B cell (primary cell): ENCODE measurements around the gene MOK. TPM values are rescaled to one million over a fixed set of nuclear protein-coding genes. Genes with fewer than 3 reads are reported as not detected.

Experiments used
- ATAC-seq: fragments of 200-7000 bp; cut with Tn5 transposase; one replicate; pipeline ENCODE4 v1.10.0; 2021; ENCODE audit warnings: low read depth, mild to moderate bottlenecking, moderate number of reproducible peaks, moderate library complexity
- CTCF ChIA-PET: fragments of 350-600 bp; sonication (Branson Sonifier 250); formaldehyde crosslinking; loops from one replicate; lab custom pipeline; 2021; ENCODE audit warnings: antibody characterized with exemption, inconsistent platforms; lab: Charles Lee
- POLR2A ChIA-PET: fragments of 350-600 bp; sonication (Branson Sonifier 250); formaldehyde crosslinking; loops from one replicate; lab custom pipeline; 2021; ENCODE audit warnings: antibody characterized with exemption; lab: Charles Lee
- DNase-seq: peaks from one replicate; pipeline ENCODE4 v3.0.0; 2013
- H2AFZ ChIP-seq: 2 replicates; pipeline ENCODE4 v1.6.1; 2012; ENCODE audit warnings: mild to moderate bottlenecking, low read depth, low read length; ENCODE audit not compliant: insufficient read depth, poor library complexity, severe bottlenecking
- H3K27ac ChIP-seq, 2 donors: 1 replicate in 1 of 2; 2 replicates in 1 of 2; pipeline ENCODE4 v1.5.1; 2012 to 2013; ENCODE audit warnings: low read length in 2 of 2, mild to moderate bottlenecking in 2 of 2, moderate library complexity in 1 of 2
- H3K27me3 ChIP-seq, 4 experiments: fragments of 200-600 bp in 1 of 4; sonication (generic) in 1 of 4; replicated peaks in 1 of 4; 1 replicate in 2 of 4; 2 replicates in 2 of 4; pipeline versions ENCODE4 v1.6.1 to v1.7.0; 2013 to 2016; ENCODE audit warnings: low read length in 3 of 4, mild to moderate bottlenecking in 2 of 4, mixed read lengths in 1 of 4, moderate library complexity in 1 of 4; ENCODE audit not compliant: insufficient read depth in 4 of 4, control insufficient read depth in 3 of 4; ENCODE audit errors: control extremely low read depth in 1 of 4
- H3K36me3 ChIP-seq, 2 experiments: replicated peaks in 1 of 2; 1 replicate in 1 of 2; 2 replicates in 1 of 2; pipeline versions ENCODE4 v1.6.1 to v1.7.1; 2013; ENCODE audit warnings: low read length in 1 of 2; ENCODE audit not compliant: insufficient read depth in 2 of 2, control insufficient read depth in 1 of 2; ENCODE audit errors: control extremely low read depth in 1 of 2, extremely low read depth in 1 of 2
- H3K4me1 ChIP-seq, 2 donors: fragments of 200-600 bp in 1 of 2; sonication (generic) in 1 of 2; 1 replicate in 1 of 2; 2 replicates in 1 of 2; pipeline versions ENCODE4 v1.5.1 to v1.6.1; 2013 to 2017; ENCODE audit warnings: low read length in 2 of 2; ENCODE audit not compliant: control insufficient read depth in 2 of 2, insufficient read depth in 2 of 2
- H3K4me2 ChIP-seq: replicated peaks from 2 replicates; pipeline ENCODE3; 2012; ENCODE audit warnings: mild to moderate bottlenecking, low read depth, low read length; ENCODE audit not compliant: poor library complexity, severe bottlenecking
- H3K4me3 ChIP-seq, 5 experiments: fragments of 200-600 bp in 1 of 5; sonication (generic) in 1 of 5; 1 replicate in 3 of 5; 2 replicates in 2 of 5; pipeline versions ENCODE4 v1.5.1 to v1.7.0; 2011 to 2016; ENCODE audit warnings: low read length in 4 of 5, mild to moderate bottlenecking in 4 of 5, low read depth in 2 of 5, control low read depth in 1 of 5, moderate library complexity in 1 of 5; ENCODE audit not compliant: insufficient read depth in 1 of 5; ENCODE audit errors: control extremely low read depth in 1 of 5, extremely low read depth in 1 of 5
- H3K79me2 ChIP-seq: fragments of 200-600 bp; sonication (generic); one replicate; pipeline ENCODE4 v1.6.0; 2016; ENCODE audit warnings: low read length; ENCODE audit not compliant: control insufficient read depth, insufficient read depth
- H3K9ac ChIP-seq: fragments of 200-600 bp; sonication (generic); 2 replicates; pipeline ENCODE4 v1.6.1; 2017; ENCODE audit warnings: mild to moderate bottlenecking, low read length, moderate library complexity
- H3K9me3 ChIP-seq, 3 donors: one replicate each; pipeline versions ENCODE4 v1.6.1 to v1.7.1; 2013; ENCODE audit warnings: low read length in 2 of 3; ENCODE audit not compliant: control insufficient read depth in 2 of 3, insufficient read depth in 1 of 3; ENCODE audit errors: control extremely low read depth in 1 of 3
- H4K20me1 ChIP-seq: 2 replicates; pipeline ENCODE4 v1.6.0; 2012; ENCODE audit warnings: mild to moderate bottlenecking, low read length; ENCODE audit not compliant: insufficient read depth, control insufficient read depth, poor library complexity, severe bottlenecking
- H3K27ac Mint-ChIP-seq: one replicate; pipeline ENCODE4 v1.8.0; 2021; ENCODE audit warnings: mixed read lengths
- H3K27me3 Mint-ChIP-seq: one replicate; pipeline ENCODE4 v1.8.0; 2021; ENCODE audit warnings: mixed read lengths
- H3K4me1 Mint-ChIP-seq: one replicate; pipeline ENCODE4 v1.8.0; 2021; ENCODE audit warnings: mixed read lengths
- H3K4me3 Mint-ChIP-seq: one replicate; pipeline ENCODE4 v1.8.0; 2021; ENCODE audit warnings: mixed read lengths
- H3K9me3 Mint-ChIP-seq: one replicate; pipeline ENCODE4 v1.8.0; 2022; ENCODE audit warnings: mixed read lengths; ENCODE audit not compliant: insufficient read depth
- EZH2 ChIP-seq: IDR thresholded peaks from 2 replicates; pipeline ENCODE4 v1.6.1; 2012; ENCODE audit warnings: borderline replicate concordance, low read depth, mild to moderate bottlenecking, moderate library complexity, low read length; ENCODE audit not compliant: insufficient read depth, poor library complexity, severe bottlenecking
- WGBS: methylation state at CpG from one replicate; pipeline ENCODE4 v1.1.5; 2013; ENCODE audit warnings: missing lambda C conversion rate; ENCODE audit not compliant: insufficient coverage; 5-methylcytosine and 5-hydroxymethylcytosine counted together
- intact Hi-C: fragments of 100-400 bp; cut with micrococcal nuclease; formaldehyde crosslinking; loops from one replicate; pipeline ENCODE4 v1.10.0; 2022
- polyA plus RNA-seq: library from polyadenylated mRNA; depleted of rRNA; stranded (reverse); fragments of >200 nt; gene quantifications from 2 replicates; pipeline ENCODE4 v1.2.3, GENCODE V29; 2012
- total RNA-seq, 2 donors: library from RNA; stranded (reverse); fragments of 120-200 nt in 1 of 2; gene quantifications; 1 replicate in 1 of 2; 2 replicates in 1 of 2; pipeline versions ENCODE4 v1.2.3 to v1.2.4, GENCODE V29; 2013 to 2022
- TF ChIP-seq, protein P1 (sequence below): fragments of 200-600 bp; IDR thresholded peaks from one replicate; pipeline ENCODE4 v1.8.0; 2022; ENCODE audit warnings: antibody characterized with exemption, mild to moderate bottlenecking

MOK gene
- total and polyA plus RNA-seq, 2 donors (not counting 1 experiment from before 2014, with no cell fraction given): 1.2 to 3.0 TPM

DNA sequence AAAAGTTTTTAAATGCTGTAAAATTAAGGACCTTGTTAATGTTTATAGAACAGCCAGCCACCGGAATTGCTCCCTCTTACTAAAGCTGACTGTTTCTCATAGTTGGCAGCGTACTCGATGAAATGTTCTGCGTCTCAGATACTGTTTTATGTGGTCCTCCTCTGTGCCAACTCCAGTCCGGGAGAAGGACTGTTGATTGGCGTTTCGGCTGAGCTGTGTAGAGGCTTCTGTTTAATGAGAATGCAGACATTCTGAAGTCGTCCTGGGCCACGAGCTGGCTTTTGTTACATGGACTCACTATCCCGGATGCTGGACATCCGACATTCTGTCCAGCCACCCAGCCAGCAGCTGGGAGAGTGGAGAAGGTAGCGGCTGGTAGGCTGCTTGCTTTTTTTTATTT is 89.9 kb downstream of the MOK start:
- H3K36me3 ChIP-seq: peaks cover 0 to 34% of the 10 kb centered on the region in 2 experiments
- H3K27me3 ChIP-seq: no peaks in the 10 kb centered on the region
- H3K9me3 Mint-ChIP-seq: no peaks in the 10 kb centered on the region
- ATAC-seq: no peak
- ChIA-PET CTCF (interaction anchor here (1.0 to 1.7 kb wide), 2 partner anchors 15 to 99 kb away, joined by 3 to 4 read pairs; no protein-coding TSS in a partner anchor), POLR2A (interaction anchor here (0.6 kb wide), 1 partner anchor 102 kb away, joined by 3 read pairs; no protein-coding TSS in a partner anchor)
- no peak overlapping the region for H3K4me2 ChIP-seq
- no peak overlapping the region for H3K9ac ChIP-seq
- H3K4me1 ChIP-seq: peaks cover 7 to 11% of the 10 kb centered on the region in 2 donors
- intact Hi-C loops: no loop called here
- no peaks in the 10 kb centered on the region for H3K27me3 Mint-ChIP-seq
- 100% methylated on average over 12 of the region's 12 CpGs for WGBS
- no peak overlapping the region for H3K27ac Mint-ChIP-seq
- peaks cover 91% of the 10 kb centered on the region for H4K20me1 ChIP-seq
- H3K4me1 Mint-ChIP-seq: peaks cover 11% of the 10 kb centered on the region
- H3K4me3 ChIP-seq: no peak overlapping the region
- no peak overlapping the region for H2AFZ ChIP-seq
- no peaks in the 10 kb centered on the region for H3K9me3 ChIP-seq
- no peak for DNase-seq
- no peak overlapping the region for H3K27ac ChIP-seq
- no peak for TF ChIP-seq EZH2
- TF ChIP-seq, protein P1, sequence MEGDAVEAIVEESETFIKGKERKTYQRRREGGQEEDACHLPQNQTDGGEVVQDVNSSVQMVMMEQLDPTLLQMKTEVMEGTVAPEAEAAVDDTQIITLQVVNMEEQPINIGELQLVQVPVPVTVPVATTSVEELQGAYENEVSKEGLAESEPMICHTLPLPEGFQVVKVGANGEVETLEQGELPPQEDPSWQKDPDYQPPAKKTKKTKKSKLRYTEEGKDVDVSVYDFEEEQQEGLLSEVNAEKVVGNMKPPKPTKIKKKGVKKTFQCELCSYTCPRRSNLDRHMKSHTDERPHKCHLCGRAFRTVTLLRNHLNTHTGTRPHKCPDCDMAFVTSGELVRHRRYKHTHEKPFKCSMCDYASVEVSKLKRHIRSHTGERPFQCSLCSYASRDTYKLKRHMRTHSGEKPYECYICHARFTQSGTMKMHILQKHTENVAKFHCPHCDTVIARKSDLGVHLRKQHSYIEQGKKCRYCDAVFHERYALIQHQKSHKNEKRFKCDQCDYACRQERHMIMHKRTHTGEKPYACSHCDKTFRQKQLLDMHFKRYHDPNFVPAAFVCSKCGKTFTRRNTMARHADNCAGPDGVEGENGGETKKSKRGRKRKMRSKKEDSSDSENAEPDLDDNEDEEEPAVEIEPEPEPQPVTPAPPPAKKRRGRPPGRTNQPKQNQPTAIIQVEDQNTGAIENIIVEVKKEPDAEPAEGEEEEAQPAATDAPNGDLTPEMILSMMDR: no peak
- H3K4me3 Mint-ChIP-seq: no peak overlapping the region
- H3K79me2 ChIP-seq: no peaks in the 10 kb centered on the region

DNA sequence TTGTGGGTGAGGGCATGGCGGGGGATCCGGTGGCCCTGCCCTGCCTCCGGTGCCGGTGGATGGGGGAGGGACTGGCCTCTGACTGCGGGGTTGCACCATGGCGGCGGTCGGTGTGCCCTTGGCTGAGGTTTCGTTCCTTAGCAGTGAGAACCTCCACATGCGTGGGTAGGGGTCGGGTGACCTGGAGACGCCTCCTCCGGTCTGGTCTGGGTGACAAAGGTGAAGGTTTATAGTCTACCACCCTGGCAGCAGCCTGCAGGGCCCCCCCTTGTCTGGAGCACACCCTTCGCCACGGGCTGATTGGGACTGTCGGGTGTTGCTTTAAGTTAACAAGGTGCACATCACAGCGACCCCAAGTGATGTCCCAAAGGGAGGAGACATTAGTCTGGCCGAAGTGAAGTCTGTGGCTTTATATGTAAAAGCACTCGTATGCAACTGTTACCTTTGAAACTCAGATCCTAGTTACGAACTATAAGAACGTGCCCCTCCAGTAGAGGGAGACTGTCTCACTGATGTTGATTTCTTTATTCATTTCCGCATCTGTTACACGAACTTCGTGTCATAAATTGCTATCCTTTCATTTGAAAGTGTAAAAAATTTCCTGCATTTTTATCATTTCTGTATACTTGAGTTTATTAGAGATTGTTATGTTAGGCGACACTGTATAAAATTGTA is 90.8 kb downstream of the MOK start:
- ChIA-PET POLR2A (no interaction called here), CTCF (interaction anchor here (1.7 kb wide), 1 partner anchor 16 kb away, joined by 4 read pairs; no protein-coding TSS in a partner anchor)
- Histone ChIP-seq H3K4me1 (peaks cover 0 to 2% of the 10 kb centered on the region in 2 donors), H3K36me3 (peaks cover 0 to 40% of the 10 kb centered on the region in 2 experiments), H3K9me3 (no peaks in the 10 kb centered on the region), H2AFZ (no peak overlapping the region), H4K20me1 (peaks cover 90% of the 10 kb centered on the region), H3K27ac (no peak overlapping the region), H3K27me3 (no peaks in the 10 kb centered on the region), H3K4me2 (no peak overlapping the region), H3K4me3 (no peak overlapping the region), H3K9ac (no peak overlapping the region), H3K79me2 (no peaks in the 10 kb centered on the region)
- no peak for ATAC-seq
- Mint-ChIP-seq H3K27ac (no peak overlapping the region), H3K9me3 (no peaks in the 10 kb centered on the region), H3K27me3 (no peaks in the 10 kb centered on the region), H3K4me3 (no peak overlapping the region), H3K4me1 (peaks cover 3% of the 10 kb centered on the region)
- no peak for DNase-seq
- TF ChIP-seq EZH2: no peak
- TF ChIP-seq, protein P1: no peak
- intact Hi-C loops: no loop called here
- 95% methylated on average over 19 of the region's 25 CpGs for WGBS
